Heart left ventricle (tissue), 16 donors: Measurements from ENCODE around the gene TRIM47. TPM values are rescaled to one million over a fixed set of nuclear protein-coding genes. Genes with fewer than 3 reads are reported as not detected.

Source experiments
- ATAC-seq, 4 donors: fragments of 200-7000 bp; cut with Tn5 transposase; one replicate each; pipeline ENCODE4 v1.9.1; 2020 to 2022; ENCODE audit warnings: moderate library complexity in 4 of 4, mild to moderate bottlenecking in 3 of 4, moderate number of reproducible peaks in 1 of 4
- DNase-seq, 5 donors: peaks; one replicate each; pipeline ENCODE4 v3.0.0-alpha.2; 2020
- H3K27ac ChIP-seq, 12 donors: fragments of 200-600 bp; sonication (generic) in 4 of 12; one replicate each; pipeline versions ENCODE4 v1.5.0 to v1.8.0; 2016 to 2022; ENCODE audit warnings: mild to moderate bottlenecking in 2 of 12
- H3K27me3 ChIP-seq, 9 donors: fragments of 200-600 bp; sonication (generic) in 2 of 9; one replicate each; pipeline versions ENCODE4 v1.5.1 to v1.8.0; 2016 to 2022; ENCODE audit warnings: mild to moderate bottlenecking in 3 of 9
- H3K36me3 ChIP-seq, 9 donors: fragments of 200-600 bp; sonication (generic) in 2 of 9; one replicate each; pipeline versions ENCODE4 v1.5.0 to v1.8.0; 2018 to 2022; ENCODE audit warnings: mild to moderate bottlenecking in 2 of 9
- H3K4me1 ChIP-seq, 12 donors: fragments of 200-600 bp; sonication (generic) in 4 of 12; one replicate each; pipeline versions ENCODE4 v1.5.0 to v1.8.0; 2016 to 2022; ENCODE audit warnings: mild to moderate bottlenecking in 3 of 12
- H3K4me3 ChIP-seq, 12 donors: fragments of 200-600 bp; sonication (generic) in 4 of 12; one replicate each; pipeline versions ENCODE4 v1.5.0 to v1.8.0; 2017 to 2022; ENCODE audit warnings: mild to moderate bottlenecking in 9 of 12, moderate library complexity in 4 of 12
- H3K9me3 ChIP-seq, 12 donors: fragments of 200-600 bp; sonication (generic) in 4 of 12; one replicate each; pipeline versions ENCODE4 v1.5.0 to v1.8.0; 2016 to 2022; ENCODE audit warnings: mild to moderate bottlenecking in 1 of 12
- CTCF ChIP-seq, 12 donors: fragments of 200-600 bp; sonication (generic) in 4 of 12; IDR thresholded peaks; one replicate each; pipeline versions ENCODE4 v1.5.0 to v1.8.0; 2018 to 2022; ENCODE audit warnings: antibody characterized with exemption in 12 of 12, mild to moderate bottlenecking in 5 of 12
- POLR2A ChIP-seq, 2 donors: fragments of 450-650 bp; IDR thresholded peaks; one replicate each; pipeline ENCODE4 v1.6.1; 2017; ENCODE audit warnings: antibody characterized with exemption in 2 of 2, mild to moderate bottlenecking in 2 of 2, moderate library complexity in 2 of 2
- WGBS, 4 donors: extraction: QIAGEN DNeasy Blood & Tissue Kit in 2 of 4; methylation state at CpG; one replicate each; pipeline versions ENCODE4 v1.1.5 to v1.1.7; 2013 to 2018; 5-methylcytosine and 5-hydroxymethylcytosine counted together
- intact Hi-C, 10 donors: fragments of 100-400 bp; cut with DNase I; formaldehyde crosslinking; loops; one replicate each; pipeline versions ENCODE4 v1.11.1 to v1.14.2; 2022
- polyA plus RNA-seq, 2 donors: library from polyadenylated mRNA; stranded (reverse); fragments of 200-250 nt; gene quantifications; one replicate each; pipeline ENCODE4 v1.2.3, GENCODE V29; 2013
- total RNA-seq, 9 donors: library from RNA; depleted of rRNA in 2 of 9; stranded (reverse); fragments of >200 nt in 2 of 9; fragmentation: NEBNext Ultra II Directional in 3 of 9; extraction: Animal tissue kit (Norgen Biotek cat#: 25700) in 3 of 9; gene quantifications; one replicate each; pipeline versions ENCODE4 v1.1.0 to v1.2.4, GENCODE V29; 2016 to 2023
- donor health status: ischemic (EF 13 %, LVEDD 7.1; RV severe dilation, severe dysfunction).
- donor health status: healthy with polysubstance abuse.
- donor health status: DM: no; HTN: yes; CAD: no.
- donor health status: DM: no; HTN: no; CAD: no.
- donor health status: ischemic (EF 25% LVEDD 6.9; RV normal size, moderate dysfunction).
- donor health status: ischemic (EF 25% LVEDD 5.7; RV mildly dilated, moderate dysfunction).
- donor health status: healthy.
- donor health status: DM: yes; HTN: yes; CAD: no.
- donor health status: ischemic (EF 35%, LVEDD 5.7; RV mildly dilated, moderate dysfunction).
- donor health status: nonischemic (EF 11% LVEDD 7.7; RV severe dilation, severe dysfunction).
- donor health status: DM: yes; HTN: yes; CAD: no.
- donor health status: PGD.
- donor health status: ischemic (EF 29% LVEDD 5.4; RV normal size, mild dysfunction).
- donor health status: nonischemic (EF 23%, LVEDD 6.1; RV moderate dilation, normal function).

Gene TRIM47
- total and polyA plus RNA-seq, 11 donors: 20.1 to 53.4 (median 23.3) TPM

DNA sequence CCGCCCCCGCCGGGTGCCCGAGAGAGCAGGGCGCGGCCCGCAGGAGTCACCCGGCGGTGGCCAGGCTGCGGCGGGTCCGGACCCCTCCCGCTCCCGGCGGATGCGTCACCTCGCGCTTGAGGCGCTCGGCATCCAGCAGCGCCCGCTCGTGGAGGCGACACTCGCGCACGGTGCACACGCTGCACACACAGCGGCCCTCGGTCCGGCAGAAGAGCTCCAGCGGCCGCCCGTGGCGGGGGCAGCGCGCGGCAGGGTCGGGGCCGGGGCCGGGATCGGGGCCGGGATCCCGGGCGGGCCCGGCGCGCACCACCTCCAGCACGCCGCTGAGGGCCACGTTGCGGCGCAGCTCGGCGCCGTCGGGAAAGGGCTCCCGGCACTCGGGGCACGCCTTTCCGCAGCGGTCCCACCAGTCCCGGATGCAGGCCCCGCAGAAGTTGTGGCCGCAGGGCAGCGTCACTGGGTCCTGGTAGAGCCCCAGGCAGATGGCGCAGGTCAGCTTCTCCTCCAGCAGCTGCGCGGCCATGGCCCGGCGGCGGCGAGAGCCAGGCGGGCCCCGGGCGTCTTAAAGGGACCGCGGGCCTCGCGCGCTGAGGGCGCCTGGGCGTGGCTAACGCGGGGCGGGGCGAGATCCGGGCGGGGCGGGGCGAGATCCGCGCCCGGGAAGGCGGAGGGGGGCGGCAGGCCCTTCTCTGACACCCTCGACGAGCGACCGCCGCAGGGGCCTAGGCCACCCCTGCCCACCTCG is 18.2 kb upstream of the TRIM47 start, which contains the start of gene TRIM65:
TSS of gene TRIM65 (minus strand) at position 537 of the 745 bp plus-strand sequence. CDS start at position 523, 14 bp downstream.
- TF ChIP-seq CTCF (IDR thresholded peaks at IDR 0.05): peak in 11 of 12 donors; percentile 28 to 73 (median 55)
- peak in 1 of 2 donors; percentile 84 for TF ChIP-seq POLR2A (IDR thresholded peaks at IDR 0.05)
- intact Hi-C loops: loop anchor here in 8 of 10 donors (1.0 to 10.0 kb wide), 8 partner anchors 39 to 132 kb away; partner anchors contain the start of genes WBP2 (in 5 of the 8), GALK1 (in 1 of the 8), UNC13D (in 1 of the 8) and UNK (in 1 of the 8)
- peak; percentile 61 to 87 (median 85) for ATAC-seq
- WGBS, 4 donors: 0 to 1% (median 1%) methylated on average over 12 to 102 of the region's 102 CpGs
- H3K27ac ChIP-seq: peak within 1 kb of the TSS; percentile 88 to 99 (median 94)
- no peaks in the 10 kb centered on the region for H3K27me3 ChIP-seq
- peaks cover 0 to 52% (median 39%) of the 10 kb centered on the region in 9 donors for H3K36me3 ChIP-seq
- peak within 1 kb of the TSS; percentile 48 to 97 (median 80) for H3K4me3 ChIP-seq
- peak; percentile 88 to 94 (median 90) for DNase-seq
- no peaks in the 10 kb centered on the region for H3K9me3 ChIP-seq
- peaks cover 0 to 32% (median 24%) of the 10 kb centered on the region in 12 donors for H3K4me1 ChIP-seq

DNA sequence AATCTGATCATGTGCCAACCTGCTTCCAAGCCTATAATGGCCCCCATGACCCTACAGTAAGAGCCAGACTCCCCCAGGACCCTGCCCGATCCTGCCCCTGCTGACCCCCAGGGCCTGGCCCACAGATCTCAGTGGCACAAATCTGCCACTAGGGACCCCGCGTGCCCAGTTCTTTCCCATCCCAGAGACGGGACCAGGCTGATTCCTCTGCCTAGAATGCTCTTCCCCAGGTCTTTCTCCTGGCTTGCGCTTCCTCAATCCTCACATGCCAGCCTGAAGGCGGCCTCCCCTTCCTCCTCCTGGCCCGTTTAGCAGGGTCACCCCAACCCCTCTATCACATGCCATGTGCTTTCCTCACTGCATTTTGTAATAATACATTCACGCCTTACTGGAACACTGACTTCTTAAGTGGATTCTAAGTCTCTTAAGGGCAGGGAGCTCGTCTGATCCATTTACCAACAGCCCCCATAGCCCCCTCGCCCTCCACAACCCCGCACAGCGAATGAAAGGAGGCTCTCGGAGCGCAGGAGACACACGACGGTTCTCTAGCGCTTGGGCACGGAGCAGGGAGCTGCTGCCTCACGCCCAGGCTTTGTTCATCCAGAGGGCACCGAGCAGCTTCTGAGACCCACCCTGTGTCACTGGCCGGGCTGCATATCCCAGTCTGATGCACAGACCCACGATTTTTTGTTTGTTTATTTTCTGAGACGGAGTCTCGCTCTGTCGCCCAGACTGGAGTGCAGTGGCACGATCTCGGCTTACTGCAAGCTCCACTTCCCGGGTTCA is 17.2 kb upstream of the TRIM47 start:
- Histone ChIP-seq H3K4me1 (peaks cover 0 to 32% (median 24%) of the 10 kb centered on the region in 12 donors), H3K9me3 (no peaks in the 10 kb centered on the region), H3K36me3 (peaks cover 0 to 52% (median 38%) of the 10 kb centered on the region in 9 donors), H3K27me3 (no peaks in the 10 kb centered on the region), H3K27ac (peak overlapping the region; percentile 88 to 99 (median 94)), H3K4me3 (peak overlapping the region; percentile 48 to 97 (median 80))
- intact Hi-C loops: loop anchor here in 9 of 10 donors (1.0 to 10.0 kb wide), 9 partner anchors 17 to 131 kb away; partner anchors contain the start of genes WBP2 (in 5 of the 9), TRIM47 (in 2 of the 9), GALK1 (in 1 of the 9) and UNC13D (in 1 of the 9)
- ATAC-seq (no peak), DNase-seq (no peak)
- 45 to 51% (median 48%) methylated on average over 27 to 28 of the region's 28 CpGs for WGBS, 4 donors
- TF ChIP-seq CTCF (IDR thresholded peaks at IDR 0.05) (peak in 4 of 12 donors; percentile 8 to 27 (median 14)), POLR2A (IDR thresholded peaks at IDR 0.05) (no peak)

DNA sequence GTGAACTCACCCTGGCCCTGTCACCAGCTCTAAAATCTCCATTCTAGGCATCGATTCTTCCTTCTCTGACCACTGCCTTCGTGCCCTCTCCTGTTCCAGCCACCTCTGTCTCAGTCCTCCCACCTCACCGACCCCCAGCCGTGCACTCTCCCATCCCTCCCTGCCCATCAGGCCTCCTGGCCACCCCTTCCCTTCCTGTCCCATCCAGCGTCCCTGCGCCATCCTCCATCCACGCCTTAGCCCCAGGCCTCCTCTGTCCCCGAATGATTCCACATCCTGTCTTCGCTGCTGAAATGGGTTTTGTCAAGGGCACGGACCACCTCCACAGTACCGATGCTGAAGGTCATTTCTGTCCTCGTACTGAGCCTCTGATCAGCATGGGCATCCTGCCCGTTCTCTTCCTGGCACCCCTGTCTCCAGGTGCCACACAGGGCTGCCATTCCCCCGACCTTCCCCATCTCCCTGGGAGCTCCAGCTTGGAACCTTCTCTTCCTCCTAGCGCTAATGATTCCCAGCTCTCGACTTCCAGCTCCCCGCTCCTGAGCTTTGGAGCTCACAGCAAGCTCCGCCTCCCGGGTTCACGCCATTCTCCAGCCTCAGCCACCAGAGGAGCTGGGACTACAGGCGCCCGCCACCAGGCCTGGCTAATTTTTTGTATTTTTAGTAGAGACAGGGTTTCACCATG is 15.8 kb upstream of the TRIM47 start:
- H3K4me1 ChIP-seq: peaks cover 0 to 32% (median 24%) of the 10 kb centered on the region in 12 donors
- H3K27me3 ChIP-seq: no peaks in the 10 kb centered on the region
- no peak for DNase-seq
- peak overlapping the region in 1 of 12 donors; percentile 9 for H3K4me3 ChIP-seq
- peak overlapping the region in 1 of 12 donors; percentile 94 for H3K27ac ChIP-seq
- WGBS, 4 donors: 80 to 85% (median 81%) methylated on average over 22 of the region's 22 CpGs
- no peaks in the 10 kb centered on the region for H3K9me3 ChIP-seq
- H3K36me3 ChIP-seq: peaks cover 0 to 51% (median 38%) of the 10 kb centered on the region in 9 donors
- intact Hi-C loops: loop anchor here in 6 of 10 donors (2.0 to 10.0 kb wide), 6 partner anchors 15 to 129 kb away; partner anchors contain the start of genes TRIM47 (in 2 of the 6), GALK1 (in 1 of the 6), UNC13D (in 1 of the 6) and UNK (in 1 of the 6)
- no peak for TF ChIP-seq CTCF (IDR thresholded peaks at IDR 0.05)
- no peak for ATAC-seq
